Thyroid gland (tissue), 4 donors: ENCODE results near the gene TAP1. TPM values are rescaled to one million over a fixed set of nuclear protein-coding genes. Genes with fewer than 3 reads are reported as not detected.
A peak's percentile ranks its signal among the peaks of the same experiment; 100 is the strongest.

Source experiments
- DNase-seq, 2 donors: peaks; one replicate each; pipeline ENCODE4 v3.0.0-alpha.2; 2019
- H3K27ac ChIP-seq, 3 donors: fragments of 200-600 bp; sonication (generic); 1 replicate in 2 of 3; 2 replicates in 1 of 3; pipeline ENCODE4 v1.5.1; 2016 to 2019; ENCODE audit warnings: mild to moderate bottlenecking in 1 of 3, moderate library complexity in 1 of 3
- H3K27me3 ChIP-seq: fragments of 200-600 bp; sonication (generic); one replicate; pipeline ENCODE4 v1.5.1; 2019
- H3K36me3 ChIP-seq, 2 donors: fragments of 200-600 bp; sonication (generic); one replicate each; pipeline ENCODE4 v1.5.1; 2016 to 2019
- H3K4me1 ChIP-seq, 2 donors: fragments of 200-600 bp; sonication (generic); one replicate each; pipeline ENCODE4 v1.5.1; 2017 to 2019
- H3K4me3 ChIP-seq, 3 donors: fragments of 200-600 bp; sonication (generic); replicated peaks in 1 of 3; 1 replicate in 2 of 3; 2 replicates in 1 of 3; pipeline ENCODE4 v1.5.1; 2016; ENCODE audit warnings: mild to moderate bottlenecking in 1 of 3
- H3K9me3 ChIP-seq: fragments of 200-600 bp; sonication (generic); one replicate; pipeline ENCODE4 v1.5.1; 2017
- POLR2A ChIP-seq, 2 donors: fragments of 450-650 bp; IDR thresholded peaks; one replicate each; pipeline ENCODE4 v1.6.1; 2017; ENCODE audit warnings: antibody characterized with exemption in 2 of 2, mild to moderate bottlenecking in 2 of 2, moderate library complexity in 1 of 2
- WGBS, 2 donors: methylation state at CpG; one replicate each; pipeline ENCODE4 v1.1.5; 2017; 5-methylcytosine and 5-hydroxymethylcytosine counted together
- intact Hi-C: fragments of 100-400 bp; cut with DNase I; formaldehyde crosslinking; loops from one replicate; pipeline ENCODE4 v1.15.1; 2023
- total RNA-seq, 4 donors: library from RNA; depleted of rRNA; stranded (reverse); fragments of >200 nt; gene quantifications; one replicate each; pipeline ENCODE4 v1.2.3, GENCODE V29; 2016
- TF ChIP-seq, protein P1 (sequence below), 6 experiments: fragments of 200-600 bp in 3 of 6; fragments of 450-650 bp in 3 of 6; sonication (generic) in 3 of 6; IDR thresholded peaks; one replicate each; pipeline ENCODE4 v1.5.1; 2016 to 2019; ENCODE audit warnings: antibody characterized with exemption in 6 of 6, mild to moderate bottlenecking in 2 of 6, inconsistent platforms in 1 of 6, moderate library complexity in 1 of 6

TAP1 gene, protein sequence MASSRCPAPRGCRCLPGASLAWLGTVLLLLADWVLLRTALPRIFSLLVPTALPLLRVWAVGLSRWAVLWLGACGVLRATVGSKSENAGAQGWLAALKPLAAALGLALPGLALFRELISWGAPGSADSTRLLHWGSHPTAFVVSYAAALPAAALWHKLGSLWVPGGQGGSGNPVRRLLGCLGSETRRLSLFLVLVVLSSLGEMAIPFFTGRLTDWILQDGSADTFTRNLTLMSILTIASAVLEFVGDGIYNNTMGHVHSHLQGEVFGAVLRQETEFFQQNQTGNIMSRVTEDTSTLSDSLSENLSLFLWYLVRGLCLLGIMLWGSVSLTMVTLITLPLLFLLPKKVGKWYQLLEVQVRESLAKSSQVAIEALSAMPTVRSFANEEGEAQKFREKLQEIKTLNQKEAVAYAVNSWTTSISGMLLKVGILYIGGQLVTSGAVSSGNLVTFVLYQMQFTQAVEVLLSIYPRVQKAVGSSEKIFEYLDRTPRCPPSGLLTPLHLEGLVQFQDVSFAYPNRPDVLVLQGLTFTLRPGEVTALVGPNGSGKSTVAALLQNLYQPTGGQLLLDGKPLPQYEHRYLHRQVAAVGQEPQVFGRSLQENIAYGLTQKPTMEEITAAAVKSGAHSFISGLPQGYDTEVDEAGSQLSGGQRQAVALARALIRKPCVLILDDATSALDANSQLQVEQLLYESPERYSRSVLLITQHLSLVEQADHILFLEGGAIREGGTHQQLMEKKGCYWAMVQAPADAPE
- total RNA-seq, result 10 to 100 TPM; 11.0 to 28.5 (median 22.5) TPM

DNA sequence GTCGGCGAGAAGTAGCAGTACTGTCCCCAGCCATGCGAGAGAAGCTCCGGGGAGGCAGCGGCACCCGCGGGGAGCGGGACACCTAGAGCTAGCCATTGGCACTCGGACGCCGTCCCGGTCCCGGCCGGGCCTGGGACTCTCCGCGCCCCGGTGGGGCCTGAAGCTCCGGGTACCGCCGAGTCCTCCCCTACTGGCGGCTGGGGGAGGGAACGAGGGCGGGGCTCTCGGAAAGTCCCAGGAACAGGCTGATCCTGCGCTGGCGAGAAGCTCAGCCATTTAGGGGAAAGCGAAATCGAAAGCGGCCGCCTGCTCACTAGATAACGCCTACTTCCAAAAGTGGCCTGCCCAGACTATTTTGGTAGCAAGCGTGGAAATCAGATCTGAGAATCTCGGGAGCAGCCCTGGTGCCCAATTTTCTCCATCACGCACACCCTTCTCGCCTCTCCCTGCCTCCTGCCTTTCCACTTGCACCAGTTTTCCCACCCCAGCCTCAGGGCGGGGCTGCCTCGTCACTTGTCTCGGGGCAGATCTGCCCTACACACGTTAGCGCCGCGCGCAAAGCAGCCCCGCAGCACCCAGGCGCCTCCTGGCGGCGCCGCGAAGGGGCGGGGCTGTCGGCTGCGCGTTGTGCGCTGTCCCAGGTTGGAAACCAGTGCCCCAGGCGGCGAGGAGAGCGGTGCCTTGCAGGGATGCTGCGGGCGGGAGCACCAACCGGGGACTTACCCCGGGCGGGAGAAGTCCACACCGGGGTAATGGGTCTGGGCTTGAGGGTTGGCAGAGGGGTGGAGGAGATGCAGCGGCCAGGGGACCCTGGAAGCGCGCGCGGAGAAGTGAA, at the start of gene TAP1, which contains the start of gene PSMB9:
Gene TAP1, minus strand, starts transcription at position 164 of the 835 bp plus-strand sequence. Its CDS starts 68 bp downstream, at position 96.
Gene PSMB9, plus strand, starts transcription at position 652 of the 835 bp plus-strand sequence. Its CDS starts 38 bp downstream, at position 690.
- 1% methylated on average over 18 to 39 of the region's 68 CpGs for WGBS, 2 donors
- H3K4me1 ChIP-seq, result peaks cover 0 to 18% of the 10 kb centered on the region in 2 donors
- no peaks in the 10 kb centered on the region for H3K9me3 ChIP-seq
- intact Hi-C loops, result no loop called here
- H3K27ac ChIP-seq, result peak within 1 kb of the TSS; percentile 90 to 98 (median 93)
- no peaks in the 10 kb centered on the region for H3K27me3 ChIP-seq
- peak within 1 kb of the TSS; percentile 79 to 91 (median 83) for H3K4me3 ChIP-seq
- peaks cover 5 to 11% of the 10 kb centered on the region in 2 donors for H3K36me3 ChIP-seq
- DNase-seq, result peak; percentile 96 to 97
- peak in 1 of 2 donors; percentile 86 for TF ChIP-seq POLR2A (IDR thresholded peaks at IDR 0.05)
- TF ChIP-seq, protein P1, sequence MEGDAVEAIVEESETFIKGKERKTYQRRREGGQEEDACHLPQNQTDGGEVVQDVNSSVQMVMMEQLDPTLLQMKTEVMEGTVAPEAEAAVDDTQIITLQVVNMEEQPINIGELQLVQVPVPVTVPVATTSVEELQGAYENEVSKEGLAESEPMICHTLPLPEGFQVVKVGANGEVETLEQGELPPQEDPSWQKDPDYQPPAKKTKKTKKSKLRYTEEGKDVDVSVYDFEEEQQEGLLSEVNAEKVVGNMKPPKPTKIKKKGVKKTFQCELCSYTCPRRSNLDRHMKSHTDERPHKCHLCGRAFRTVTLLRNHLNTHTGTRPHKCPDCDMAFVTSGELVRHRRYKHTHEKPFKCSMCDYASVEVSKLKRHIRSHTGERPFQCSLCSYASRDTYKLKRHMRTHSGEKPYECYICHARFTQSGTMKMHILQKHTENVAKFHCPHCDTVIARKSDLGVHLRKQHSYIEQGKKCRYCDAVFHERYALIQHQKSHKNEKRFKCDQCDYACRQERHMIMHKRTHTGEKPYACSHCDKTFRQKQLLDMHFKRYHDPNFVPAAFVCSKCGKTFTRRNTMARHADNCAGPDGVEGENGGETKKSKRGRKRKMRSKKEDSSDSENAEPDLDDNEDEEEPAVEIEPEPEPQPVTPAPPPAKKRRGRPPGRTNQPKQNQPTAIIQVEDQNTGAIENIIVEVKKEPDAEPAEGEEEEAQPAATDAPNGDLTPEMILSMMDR (IDR thresholded peaks at IDR 0.05), result peak; percentile 46 to 93 (median 80)

DNA sequence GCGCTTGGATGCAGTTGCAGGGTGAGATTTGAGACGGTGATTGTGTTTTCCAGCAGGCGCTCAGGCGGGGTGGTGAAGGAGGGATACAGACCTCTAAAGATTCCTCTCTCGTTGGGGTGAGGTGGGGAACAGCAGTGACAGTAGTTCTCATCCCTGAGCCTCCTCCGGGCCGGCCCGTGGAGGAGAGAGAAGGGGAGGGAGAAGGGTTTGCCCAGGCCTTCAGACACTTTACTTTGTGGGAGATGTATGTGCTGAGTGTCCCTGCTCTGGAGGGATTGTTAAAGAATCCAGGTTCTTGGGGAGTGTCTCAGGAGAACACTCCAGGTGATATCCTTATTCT, 41.5 kb upstream of the TAP1 start:
- intact Hi-C loops, result loop anchor here (5.0 kb wide), 1 partner anchor 37 kb away; no protein-coding TSS in a partner anchor
- no peak for TF ChIP-seq POLR2A (IDR thresholded peaks at IDR 0.05)
- TF ChIP-seq, protein P1 (IDR thresholded peaks at IDR 0.05), result no peak
- WGBS, 2 donors, result 0% methylated on average over 6 to 8 of the region's 8 CpGs

DNA sequence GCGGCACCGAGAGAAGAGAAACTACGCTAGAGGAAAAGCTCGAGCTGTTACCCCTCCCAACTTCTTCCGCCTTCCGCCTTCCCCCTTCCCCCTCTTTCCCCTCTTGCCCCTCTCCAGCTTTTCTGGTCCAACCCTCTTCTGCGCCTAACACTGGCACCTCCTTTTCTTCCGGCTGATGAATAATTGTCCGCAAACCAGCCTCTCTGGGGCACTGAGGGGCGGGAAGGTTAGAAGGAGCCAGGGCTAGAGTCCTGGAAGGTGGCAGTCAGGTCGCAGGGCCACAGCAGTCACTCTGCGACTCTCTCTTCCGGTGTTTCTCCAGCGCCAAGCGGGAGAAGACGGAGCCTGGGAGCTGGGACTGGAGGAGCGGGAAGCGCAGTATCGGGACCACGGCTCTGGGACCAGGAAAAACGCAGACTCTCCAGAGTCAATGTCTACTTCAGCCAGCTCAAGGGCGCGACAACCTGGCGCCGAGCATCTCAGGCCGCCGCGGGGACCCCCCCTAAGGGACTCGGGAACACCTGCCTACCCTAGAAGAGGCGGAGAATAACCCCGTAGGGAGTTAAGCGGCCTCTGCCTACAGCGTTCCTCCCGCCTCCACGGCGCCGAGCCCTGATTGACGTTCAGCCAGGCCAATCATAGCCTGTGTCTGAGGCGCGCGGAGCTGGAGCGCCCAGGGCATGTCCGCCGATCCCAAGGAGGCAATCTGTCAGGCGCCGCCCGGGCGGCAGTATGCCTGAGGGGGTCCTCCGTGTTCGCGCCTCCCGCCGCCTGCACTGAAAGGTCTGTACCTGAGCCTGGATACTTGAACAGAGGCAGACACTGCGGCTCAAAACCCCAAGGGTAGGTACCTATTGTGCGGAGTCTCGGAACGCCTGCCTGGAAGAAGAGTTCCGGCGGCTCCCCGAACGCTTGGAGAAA, 40.8 kb upstream of the TAP1 start:
- Histone ChIP-seq H3K9me3 (no peaks in the 10 kb centered on the region), H3K27ac (peak overlapping the region; percentile 90 to 96 (median 91)), H3K4me3 (peak overlapping the region; percentile 28 to 72 (median 52)), H3K36me3 (no peaks in the 10 kb centered on the region), H3K4me1 (peaks cover 14 to 17% of the 10 kb centered on the region in 2 donors), H3K27me3 (no peaks in the 10 kb centered on the region)
- intact Hi-C loops, result loop anchor here (5.0 kb wide), 1 partner anchor 38 kb away; no protein-coding TSS in a partner anchor
- peak; percentile 93 to 95 for DNase-seq
- TF ChIP-seq POLR2A (IDR thresholded peaks at IDR 0.05), result peak; percentile 47 to 91
- TF ChIP-seq, protein P1 (IDR thresholded peaks at IDR 0.05), result peak in 1 of 6 experiments; percentile 11
- 0 to 1% methylated on average over 18 to 24 of the region's 61 CpGs for WGBS, 2 donors

More for the DNA sequence above, 41.5 kb upstream of the TAP1 start:
- peak overlapping the region; percentile 28 to 72 (median 52) for H3K4me3 ChIP-seq
- peak overlapping the region; percentile 90 to 96 (median 91) for H3K27ac ChIP-seq
- H3K36me3 ChIP-seq, result no peaks in the 10 kb centered on the region
- H3K4me1 ChIP-seq, result peaks cover 14 to 17% of the 10 kb centered on the region in 2 donors
- no peaks in the 10 kb centered on the region for H3K27me3 ChIP-seq
- H3K9me3 ChIP-seq, result no peaks in the 10 kb centered on the region
- no peak for DNase-seq

DNA sequence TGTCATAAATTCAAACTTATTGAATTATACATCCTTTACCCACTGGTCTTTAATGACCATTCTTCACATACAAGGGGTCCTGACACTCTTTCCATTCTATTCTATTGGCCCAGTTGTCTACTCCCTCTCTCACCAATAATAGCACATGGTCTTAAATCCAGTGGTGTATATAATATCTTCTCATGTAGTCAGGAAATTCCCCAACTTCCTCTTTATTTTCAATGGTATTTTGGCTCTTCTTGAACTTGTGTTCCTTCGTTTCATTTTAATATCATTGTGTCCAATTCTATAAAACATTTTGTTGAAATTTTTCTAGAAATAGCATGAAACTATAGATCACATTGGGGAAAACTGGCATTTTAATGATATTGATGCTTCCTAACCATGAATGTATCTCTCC, 37.3 kb upstream of the TAP1 start:
- no peak overlapping the region for H3K27ac ChIP-seq
- intact Hi-C loops, result no loop called here
- TF ChIP-seq, protein P1 (IDR thresholded peaks at IDR 0.05), result no peak
- TF ChIP-seq POLR2A (IDR thresholded peaks at IDR 0.05), result no peak
- H3K4me1 ChIP-seq, result peaks cover 15 to 22% of the 10 kb centered on the region in 2 donors
- no peaks in the 10 kb centered on the region for H3K9me3 ChIP-seq
- no peaks in the 10 kb centered on the region for H3K27me3 ChIP-seq
- no peak overlapping the region for H3K4me3 ChIP-seq
- 59 to 62% methylated on average over 1 of the region's 1 CpG for WGBS, 2 donors
- DNase-seq, result no peak
- H3K36me3 ChIP-seq, result no peaks in the 10 kb centered on the region
